GM18502 (cell line): ENCODE results near the gene DNM1.

Experiments
- ATAC-seq: cut with Tn5 transposase; IDR thresholded peaks from one replicate; pipeline ENCODE4 v1.9.1; 2021; ENCODE audit warnings: mild to moderate bottlenecking; ENCODE audit not compliant: unreplicated experiment, poor library complexity

The DNM1 gene

DNA sequence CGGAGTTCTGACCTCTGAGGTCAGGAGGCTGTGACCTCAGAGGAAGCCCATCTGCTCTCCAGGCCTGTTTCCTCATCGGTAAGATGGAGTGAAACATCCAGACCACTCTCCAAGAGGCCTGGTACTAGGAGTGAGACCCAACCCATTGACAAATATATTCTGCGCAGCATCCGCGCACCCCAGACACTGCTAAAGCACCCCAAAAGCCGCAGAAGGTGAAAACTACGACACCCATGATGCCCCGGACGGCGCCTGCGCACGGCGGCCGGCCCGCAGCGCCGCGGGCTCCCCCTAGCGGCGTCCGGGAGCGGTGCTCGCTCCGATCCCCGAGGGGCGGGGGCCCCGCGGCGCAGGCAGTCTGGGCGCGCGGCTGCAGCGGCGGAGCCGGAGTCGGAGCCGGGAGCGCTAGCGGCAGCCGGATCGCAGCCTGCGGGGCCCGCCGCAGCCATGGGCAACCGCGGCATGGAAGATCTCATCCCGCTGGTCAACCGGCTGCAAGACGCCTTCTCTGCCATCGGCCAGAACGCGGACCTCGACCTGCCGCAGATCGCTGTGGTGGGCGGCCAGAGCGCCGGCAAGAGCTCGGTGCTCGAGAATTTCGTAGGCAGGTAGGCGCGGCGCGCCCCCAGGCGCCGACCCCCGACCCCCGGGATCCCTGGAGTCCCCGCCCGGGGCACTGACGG lies at the start of gene DNM1:
Gene DNM1, plus strand, starts transcription at position 356 of the 683 bp plus-strand sequence. Its CDS starts 92 bp downstream, at position 448.
- peak; percentile 78 for ATAC-seq

DNA sequence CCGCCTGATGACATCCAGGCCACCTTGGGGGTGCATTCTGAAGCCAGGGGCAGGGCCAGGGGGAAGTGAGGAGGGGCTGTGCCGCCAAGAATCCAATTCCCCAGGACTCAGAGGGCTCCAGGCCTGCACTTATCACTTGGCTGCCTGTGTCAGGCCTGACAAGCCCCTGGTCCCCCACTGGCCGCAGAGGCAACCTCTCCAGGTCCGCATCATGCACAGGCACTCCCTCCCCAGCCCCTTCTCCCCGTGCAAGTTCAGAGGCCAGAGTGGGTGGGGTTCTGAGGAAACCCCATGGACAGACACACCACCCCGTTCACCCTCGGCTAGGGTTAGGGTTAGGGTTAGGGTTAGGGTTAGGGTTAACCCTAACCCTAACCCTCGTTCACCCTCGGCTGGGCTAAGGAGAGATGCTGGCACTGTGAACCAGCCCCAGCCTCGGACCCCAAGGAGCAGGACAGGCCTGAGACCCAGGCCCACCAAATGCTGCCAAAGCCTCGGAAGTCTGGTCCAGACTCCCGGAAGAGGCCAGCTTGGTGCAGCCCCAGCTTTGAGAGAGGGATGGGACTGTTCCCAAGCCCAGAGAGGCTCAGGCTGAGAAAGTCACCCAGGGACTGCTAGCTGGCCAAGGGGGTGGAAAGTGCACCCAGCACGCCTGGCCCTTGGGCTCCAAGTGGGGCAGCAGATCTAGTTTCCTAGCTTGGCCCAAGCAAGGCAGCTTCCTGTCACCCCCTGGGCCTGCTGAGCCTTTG lies 49.1 kb upstream of the DNM1 start:
- no peak for ATAC-seq

DNA sequence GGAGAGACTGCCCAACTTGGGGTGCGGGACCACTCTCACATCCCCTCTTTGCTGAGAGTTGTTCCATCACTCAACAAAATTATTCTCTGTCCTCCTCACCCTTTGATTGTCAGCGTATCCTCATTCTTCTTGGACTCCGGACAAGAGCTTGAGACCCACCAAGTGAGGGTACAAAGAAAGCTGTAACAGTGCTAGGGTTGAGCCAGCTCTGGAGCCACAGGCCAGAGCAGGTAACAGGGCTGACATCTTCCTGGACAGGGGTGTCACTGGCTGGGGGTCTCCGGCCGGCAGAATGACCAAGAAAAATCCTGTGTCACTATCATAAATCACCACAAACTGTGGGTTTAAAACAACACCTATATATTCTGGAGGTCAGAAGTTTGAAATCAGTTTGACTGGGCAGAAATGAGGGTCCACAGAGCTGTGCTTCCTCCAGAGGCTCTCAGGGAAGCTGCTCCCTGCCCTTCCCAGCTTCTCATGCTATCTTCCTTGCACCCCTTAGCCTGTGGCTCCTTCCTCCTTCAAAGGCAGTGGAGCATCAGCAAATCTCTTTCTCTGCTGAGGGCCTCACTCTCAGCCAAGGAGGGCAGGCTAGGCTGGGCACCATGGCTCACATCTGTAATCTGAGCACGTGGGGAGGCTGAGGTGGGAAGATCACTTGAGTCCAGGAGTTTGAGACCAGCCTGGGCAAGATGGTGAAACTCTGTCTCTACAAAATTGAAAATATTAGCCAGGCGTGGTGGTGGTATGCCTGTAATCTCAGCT lies 47.3 kb upstream of the DNM1 start:
- ATAC-seq, result no peak

DNA sequence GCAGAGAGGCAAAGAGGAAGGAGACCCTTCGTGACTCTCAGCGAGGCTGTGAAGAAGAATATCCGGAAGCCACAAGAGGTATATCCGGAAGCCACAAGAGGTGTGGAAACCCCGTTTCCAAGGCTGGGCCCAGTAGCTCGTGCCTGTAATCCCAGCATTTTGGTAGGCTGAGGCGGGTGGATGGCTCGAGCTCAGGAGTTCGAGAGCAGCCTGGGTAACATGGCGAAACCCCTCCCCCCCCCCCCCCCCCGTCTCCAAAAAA lies 43.7 kb upstream of the DNM1 start:
- peak; percentile 31 for ATAC-seq

DNA sequence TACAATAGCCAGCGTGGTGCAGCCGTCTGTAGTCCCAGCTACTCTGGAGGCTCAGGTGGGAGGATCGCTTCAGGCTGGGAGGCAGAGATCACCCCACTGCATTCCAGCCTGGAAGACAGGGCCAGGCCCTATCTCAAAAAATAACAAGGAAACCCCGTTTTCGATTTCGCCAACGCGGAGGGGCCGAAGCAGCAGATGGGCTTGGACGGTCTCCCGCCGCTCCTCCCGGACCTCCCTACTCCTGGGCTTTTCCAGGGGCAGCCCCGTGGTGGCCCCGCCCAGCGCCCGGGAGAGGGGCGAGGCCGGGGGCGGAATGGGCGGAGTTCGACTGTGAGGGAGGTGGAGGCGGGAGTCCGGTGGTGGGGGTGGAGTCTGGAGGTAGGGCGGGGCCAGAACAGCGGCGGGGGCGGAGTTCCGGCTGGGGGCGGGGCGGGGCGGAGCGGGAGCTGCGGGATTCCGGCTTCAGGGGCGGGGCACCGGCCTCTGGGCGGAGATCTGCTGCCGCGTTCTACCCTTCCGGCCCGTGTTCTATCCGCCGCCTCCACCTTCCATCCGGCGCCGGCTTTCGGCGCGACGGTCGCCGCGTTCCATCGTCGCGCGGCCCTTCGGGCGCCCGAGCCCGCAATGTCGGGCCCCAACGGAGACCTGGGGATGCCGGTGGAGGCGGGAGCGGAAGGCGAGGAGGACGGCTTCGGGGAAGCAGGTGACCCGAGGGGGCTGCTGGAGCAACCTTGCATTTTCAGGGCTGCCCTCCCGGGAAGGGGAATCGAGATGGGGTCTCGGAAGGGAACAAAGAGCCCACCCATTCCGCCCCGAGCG lies 43.2 kb upstream of the DNM1 start, which contains the start of gene BBLN:
Gene BBLN, plus strand, starts transcription at position 482 of the 819 bp plus-strand sequence. Its CDS starts 143 bp downstream, at position 625.
- peak; percentile 74 for ATAC-seq

DNA sequence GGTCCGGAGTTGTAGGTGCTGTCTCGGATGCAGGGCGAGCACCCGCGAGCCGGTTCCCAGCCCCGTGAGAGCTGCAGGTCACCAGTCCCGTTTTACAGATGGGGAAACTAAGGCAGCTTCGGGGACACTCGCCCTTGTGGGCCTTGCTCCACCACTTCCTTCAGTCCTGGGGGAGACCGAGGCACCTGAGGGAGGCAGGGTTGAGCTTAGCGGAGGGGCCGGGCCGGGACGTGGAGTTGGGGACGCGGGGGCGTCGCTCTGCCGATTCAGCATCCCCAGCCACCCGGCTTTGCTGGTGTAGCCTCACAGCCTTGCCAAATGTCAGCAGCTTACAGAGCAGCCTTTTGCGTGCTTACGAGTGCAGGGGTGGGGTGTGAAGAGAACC lies 42.6 kb upstream of the DNM1 start:
- ATAC-seq, result peak; percentile 13

DNA sequence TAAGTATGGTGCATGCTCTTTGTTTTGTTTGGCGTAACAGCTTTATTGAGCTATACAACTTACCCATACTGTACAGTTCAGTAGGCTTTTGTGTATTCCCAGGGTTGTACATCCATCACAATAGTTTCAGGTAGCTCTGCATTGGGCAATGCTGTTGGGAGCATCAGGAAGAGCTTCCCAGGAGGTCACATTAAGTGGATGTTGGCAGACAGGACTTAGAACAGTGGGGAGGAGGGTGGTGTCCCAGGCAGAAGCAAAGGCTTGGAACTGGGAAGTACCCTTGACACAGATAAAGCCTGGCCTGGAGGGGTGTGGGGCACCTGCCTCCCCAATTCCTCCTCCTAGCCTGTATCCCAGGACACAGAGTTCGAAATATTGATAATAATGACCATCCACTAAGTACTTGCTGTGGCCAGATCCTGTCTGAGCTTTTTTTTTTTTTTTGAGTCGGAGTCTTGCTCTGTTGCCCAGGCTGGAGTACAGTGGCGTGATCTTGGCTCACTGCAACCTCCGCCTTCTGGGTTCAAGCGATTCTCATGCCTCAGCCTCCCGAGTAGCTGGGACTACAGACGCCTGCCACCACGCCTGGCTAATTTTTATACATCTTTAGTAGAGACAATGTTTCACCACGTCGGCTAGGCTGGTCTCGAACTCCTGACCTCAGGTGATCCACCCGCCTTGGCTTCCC lies 41.8 kb upstream of the DNM1 start:
- no peak for ATAC-seq

DNA sequence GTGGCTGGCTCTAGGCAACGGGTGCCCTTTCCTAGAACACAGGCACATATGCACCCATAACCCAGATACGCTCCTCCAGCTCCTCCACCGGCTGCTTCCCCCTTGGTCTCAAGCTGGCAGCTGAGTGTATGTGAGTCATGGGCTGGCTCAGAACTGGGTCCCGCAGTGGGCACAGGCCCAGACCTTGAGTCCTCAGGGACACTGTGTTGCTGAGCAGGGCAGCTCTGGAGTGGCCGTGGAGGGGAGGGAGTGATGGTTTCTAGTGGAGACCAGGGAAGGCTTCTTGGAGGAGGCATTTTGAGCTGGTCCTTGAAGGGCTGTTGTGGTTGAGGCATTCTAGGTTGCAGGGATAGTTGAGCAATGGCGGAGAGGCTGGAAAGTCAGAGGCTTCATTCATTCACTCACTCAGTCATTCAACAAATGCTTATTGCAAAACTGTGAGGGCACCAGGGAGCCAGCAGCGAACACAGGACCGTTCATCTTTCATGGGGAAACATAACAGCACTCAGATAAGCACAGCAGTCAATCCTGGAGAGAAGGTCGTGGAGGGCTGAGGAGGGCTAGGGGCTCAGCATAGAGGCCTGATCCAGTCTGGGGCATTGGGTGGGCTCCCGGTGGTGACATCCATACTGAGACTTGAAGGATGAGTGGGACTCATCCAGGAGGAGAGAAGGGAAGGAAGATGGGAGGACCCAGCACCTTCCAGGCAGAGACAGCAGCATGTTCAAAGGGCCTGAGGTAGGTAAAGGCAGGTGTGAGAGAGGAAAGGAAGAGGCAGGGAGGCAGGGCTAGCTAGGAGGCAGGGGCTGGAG lies 40.8 kb upstream of the DNM1 start:
- no peak for ATAC-seq

DNA sequence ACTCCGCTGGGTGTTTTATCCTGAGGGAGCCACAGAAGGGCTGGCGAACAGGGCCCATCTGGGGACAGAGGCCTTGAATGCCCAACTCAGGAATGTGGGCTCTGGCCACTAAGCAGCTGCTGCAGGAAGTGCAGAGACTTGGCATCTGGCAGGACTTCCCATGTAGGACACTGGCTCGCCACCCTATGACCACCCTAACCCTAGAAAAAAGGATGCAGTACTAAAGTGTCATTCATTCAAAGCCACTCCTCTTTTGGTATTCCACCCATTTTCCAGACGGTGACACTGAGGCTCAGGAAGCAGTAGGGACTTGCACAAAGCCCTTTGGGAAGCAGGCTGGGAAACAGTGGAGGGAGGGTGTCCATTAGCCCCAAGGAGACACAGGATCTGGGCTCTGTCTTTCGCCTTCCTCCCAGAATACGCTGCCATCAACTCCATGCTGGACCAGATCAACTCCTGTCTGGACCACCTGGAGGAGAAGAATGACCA lies 40.1 kb upstream of the DNM1 start:
- ATAC-seq, result no peak

DNA sequence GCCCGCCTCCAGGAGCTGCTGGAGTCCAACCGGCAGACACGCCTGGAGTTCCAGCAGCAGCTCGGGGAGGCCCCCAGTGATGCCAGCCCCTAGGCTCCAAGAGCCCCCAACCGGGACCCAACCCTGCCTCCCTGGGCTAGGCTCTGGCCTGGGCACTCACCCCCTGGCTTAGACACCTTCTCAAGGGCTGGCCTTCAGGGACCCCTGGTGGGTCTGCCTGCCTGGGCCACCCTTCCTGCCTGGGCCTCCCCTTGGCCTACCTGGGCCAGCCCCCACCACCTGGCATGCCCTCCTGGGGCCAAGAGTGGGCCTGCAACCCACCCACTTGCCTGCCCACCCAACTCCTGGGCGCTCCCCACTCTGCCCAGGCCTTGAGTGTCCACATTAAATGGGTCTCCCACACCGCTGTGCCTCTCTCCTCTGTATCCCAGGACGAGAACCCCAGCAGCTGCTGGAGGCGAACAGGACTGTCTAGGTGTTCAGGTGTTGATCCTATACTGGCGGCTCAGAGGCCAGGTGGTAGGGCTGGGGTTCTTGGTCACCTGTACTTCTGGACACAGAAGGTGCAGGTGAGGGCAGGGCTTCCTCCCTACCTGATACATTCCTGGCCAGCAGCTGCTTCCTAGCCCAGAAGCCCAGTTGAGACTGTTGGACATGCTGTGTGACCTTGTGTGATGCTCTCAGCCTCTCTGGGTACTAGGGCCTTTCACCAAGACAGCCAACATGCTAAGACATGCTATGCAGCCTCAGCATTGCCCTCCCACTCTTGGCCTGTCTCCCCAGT lies 39.5 kb upstream of the DNM1 start:
- no peak for ATAC-seq

DNA sequence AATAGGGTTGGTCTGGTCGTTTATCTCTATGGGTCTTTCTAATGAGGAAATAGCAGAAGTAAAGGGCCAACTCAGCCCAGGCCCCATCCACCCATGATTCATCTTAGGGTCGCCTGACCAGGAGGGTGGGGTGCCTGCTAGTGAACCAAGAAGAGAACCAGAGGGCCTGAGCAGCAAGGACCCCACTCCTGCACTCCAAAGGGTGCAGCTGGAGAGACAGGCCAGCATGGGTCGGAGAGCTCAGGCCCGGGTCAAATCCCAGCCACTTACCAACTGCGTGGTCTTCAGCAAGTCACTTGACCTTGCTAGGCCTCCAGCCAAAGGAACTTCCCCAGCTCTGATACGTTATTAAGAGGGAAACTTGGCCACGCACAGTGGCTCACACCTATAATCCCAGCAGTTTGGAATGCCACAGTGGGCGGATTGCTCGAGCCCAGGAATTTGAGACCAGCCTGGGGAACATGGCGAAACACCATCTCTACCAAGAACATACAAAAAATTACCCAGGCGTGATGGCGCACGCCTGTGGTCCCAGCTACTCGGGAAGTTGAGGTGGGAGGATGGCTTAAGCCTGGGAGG lies 38.8 kb upstream of the DNM1 start:
- no peak for ATAC-seq

DNA sequence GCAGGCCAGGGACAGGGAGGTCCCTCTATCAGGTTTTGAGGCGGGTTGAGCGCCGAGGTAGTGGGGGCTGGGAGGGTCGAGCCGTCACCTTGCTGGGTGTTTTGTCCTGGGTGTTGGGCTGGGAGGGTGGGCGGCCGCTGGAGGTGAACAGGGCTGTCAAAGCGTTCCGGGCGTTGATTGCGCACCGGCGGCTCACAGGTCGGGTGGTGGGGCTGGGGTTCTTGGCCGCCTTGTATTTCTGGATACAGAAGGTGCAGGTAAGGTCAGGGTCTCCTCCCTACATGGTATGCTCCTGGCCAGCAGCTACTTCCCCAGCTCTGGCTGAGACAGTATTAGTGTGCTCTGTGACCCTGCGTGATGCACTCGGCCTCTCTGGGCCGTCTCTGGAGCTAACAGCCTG lies 37.0 kb upstream of the DNM1 start:
- no peak for ATAC-seq

DNA sequence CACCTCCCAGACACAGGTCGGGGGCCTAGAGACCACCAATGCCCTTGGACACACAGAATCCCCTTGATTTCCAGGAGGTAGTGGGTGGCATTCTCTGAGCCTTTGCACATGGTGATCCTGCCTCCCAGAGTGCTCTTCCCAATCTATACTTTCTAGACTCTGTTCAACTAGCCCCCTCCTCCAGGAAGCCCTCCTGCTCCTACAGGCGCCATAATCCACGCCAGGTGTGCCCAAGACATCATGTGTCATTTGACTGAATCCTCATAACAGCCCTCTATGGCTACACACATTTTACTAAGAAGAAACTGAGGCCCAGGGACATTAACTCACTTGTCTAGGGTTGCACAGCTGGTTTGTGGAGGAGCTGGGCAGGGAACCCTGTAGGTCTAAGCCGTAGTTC lies 36.0 kb upstream of the DNM1 start:
- no peak for ATAC-seq

DNA sequence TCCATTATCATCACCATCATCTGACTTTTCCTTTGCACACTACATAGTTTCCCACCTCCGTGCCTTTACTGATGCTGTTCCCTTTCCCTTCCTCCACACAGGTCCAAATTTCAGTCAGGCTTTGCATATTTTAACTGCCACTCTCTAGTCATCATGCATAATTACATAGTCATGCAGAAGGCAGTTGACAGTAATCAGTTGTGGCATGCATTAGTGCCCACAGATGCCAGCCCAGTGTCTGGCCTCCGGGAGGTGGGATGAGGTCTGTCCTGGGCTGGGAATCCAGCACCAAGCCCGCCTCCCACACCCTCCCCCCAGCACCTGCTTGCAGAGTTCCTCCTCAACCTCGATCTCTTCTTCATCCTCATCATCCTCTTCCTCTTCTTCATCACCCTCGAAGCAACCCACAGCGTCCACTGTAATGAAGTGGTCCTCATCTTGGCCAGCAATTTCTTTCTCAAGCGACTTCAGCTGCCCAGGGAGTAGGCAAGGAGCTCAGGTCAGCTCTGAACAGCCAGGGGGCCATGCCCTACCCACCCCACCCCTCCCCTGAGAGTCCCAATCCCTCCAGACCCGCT lies 34.4 kb upstream of the DNM1 start:
- ATAC-seq, result no peak

DNA sequence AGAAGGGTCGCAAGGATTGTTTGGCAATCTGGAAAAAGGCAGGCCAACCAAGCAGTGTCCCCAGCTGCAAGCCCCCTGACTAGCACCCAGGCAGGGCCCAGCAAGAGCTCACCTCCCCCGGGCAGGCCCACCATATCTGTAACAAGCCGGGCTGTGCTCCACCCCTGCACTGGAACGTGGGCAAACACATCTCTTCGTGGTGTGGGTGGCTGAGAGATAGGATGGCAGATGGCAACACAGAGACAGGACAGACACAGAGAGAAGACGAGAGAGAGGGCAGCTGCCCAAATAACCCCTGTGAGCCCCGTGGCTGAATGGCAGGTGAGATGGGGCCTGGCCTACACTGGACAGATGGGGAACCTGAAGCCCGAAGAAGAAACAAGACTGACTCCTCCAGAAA lies 33.7 kb upstream of the DNM1 start:
- no peak for ATAC-seq

DNA sequence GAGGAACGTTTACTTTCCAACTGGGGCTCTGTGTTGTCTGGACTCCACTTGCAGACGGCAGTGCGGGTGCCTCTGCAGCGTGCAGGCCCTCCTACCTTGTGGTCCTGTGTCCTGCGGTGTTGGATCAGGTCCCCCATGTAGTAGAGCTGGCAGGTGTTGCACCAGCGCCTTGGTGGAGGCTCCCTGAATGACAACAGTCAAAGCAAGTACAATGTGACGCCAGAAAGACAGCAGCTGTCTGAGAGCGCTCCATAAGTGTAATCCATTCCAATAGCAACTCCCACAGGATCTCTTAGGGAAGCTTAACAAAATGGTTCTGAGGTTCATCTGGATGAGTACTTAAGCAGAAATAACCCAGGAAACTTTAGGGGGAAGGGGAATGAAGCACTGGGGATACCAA lies 33.3 kb upstream of the DNM1 start:
- no peak for ATAC-seq

DNA sequence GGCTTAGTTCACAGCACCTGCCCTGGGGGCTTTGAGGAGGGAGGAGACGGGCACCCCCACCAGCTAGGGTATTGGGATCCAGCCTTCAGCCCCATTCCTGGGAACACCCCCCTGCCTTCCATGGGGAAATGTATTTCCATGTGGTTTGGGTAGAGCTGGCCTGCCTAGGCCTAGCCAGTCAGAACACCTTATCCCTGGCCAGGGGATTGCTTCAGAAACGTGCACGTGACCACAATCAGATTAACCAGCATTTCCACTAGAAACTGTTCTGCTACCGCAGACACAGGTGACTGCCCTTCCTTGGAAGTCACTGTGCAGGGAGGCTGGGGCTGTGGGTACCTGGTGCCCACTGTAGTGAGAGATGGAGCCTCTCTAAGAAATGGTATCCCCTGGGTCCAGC lies 29.1 kb upstream of the DNM1 start:
- ATAC-seq, result no peak
